GM21825 (cell line): ENCODE data around the gene KRT3.

Experiments
- ATAC-seq: cut with Tn5 transposase; IDR thresholded peaks from one replicate; pipeline ENCODE4 v1.9.1; 2021; ENCODE audit warnings: mild to moderate bottlenecking, moderate library complexity; ENCODE audit not compliant: unreplicated experiment

Gene KRT3

GRCh38 chr12:52814710-52815155 is 18.8 kb upstream of the KRT3 start:
- ATAC-seq = no peak

DNA sequence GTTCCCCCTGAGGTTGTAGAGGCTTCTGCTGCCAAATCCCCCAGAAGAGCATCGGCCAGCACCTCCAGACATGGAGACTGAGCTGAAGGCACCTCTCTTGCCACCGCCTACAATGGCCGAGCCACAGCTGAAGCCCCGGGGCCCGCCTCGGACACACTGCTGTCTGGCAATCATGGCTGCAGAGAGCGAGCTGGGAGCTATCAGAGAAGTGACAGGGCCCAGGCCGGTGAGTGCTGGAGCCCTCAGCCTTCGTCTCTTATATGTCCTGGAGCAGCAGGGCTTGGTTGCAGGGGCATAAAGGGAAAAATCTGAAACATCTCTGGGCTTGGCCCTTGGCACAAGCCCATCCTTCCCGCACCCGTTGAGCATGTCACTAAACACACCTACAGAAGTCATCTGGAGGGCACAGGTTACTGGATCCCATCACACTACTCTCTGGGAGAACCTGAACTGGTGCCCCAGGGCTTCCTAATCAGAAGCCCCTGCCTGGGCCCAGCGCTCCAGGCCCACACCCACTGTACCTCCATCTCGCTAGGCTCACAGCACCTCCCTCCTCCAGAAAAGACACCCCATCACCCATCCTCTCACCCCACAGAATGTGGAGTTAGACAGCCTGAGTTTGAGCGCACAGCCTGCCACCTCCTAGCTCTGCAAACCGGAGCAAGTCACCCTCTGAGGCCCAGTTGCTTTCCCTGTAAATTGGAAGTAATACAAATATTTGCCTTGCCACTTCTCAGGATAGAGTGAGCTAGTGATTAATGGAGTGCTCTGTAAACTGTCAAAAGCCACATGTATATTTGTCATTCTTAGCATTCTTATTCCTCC is 18.2 kb upstream of the KRT3 start, which contains the start of gene KRT4:
Gene KRT4, minus strand, starts transcription at position 232 of the 825 bp plus-strand sequence. Its CDS starts 58 bp downstream, at position 174.
- no peak for ATAC-seq

GRCh38 chr12:52813203-52813819 is 17.4 kb upstream of the KRT3 start:
- no peak for ATAC-seq

DNA sequence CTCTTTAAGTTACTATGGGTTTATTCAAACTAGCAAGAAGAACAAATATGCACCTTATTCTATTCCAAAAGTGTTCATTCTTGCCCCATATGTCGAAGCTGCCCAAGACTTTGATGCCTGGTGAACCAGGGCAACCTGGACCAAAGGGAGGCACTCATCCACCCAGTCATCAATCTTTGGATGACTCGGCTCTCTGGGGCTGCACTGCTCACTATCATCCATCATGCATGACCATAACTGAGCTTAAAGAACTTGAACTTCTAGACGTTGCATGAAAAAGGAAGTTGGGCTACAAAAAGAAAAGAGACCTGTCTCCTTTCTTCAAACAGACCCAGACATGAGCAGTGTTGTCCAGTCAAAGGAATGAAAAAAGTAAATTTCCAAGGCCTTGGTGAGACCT is 16.8 kb upstream of the KRT3 start:
- ATAC-seq = no peak

GRCh38 chr12:52812073-52812400 is 16.1 kb upstream of the KRT3 start:
- no peak for ATAC-seq

GRCh38 chr12:52811191-52812072 is 15.5 kb upstream of the KRT3 start:
- ATAC-seq = no peak

DNA sequence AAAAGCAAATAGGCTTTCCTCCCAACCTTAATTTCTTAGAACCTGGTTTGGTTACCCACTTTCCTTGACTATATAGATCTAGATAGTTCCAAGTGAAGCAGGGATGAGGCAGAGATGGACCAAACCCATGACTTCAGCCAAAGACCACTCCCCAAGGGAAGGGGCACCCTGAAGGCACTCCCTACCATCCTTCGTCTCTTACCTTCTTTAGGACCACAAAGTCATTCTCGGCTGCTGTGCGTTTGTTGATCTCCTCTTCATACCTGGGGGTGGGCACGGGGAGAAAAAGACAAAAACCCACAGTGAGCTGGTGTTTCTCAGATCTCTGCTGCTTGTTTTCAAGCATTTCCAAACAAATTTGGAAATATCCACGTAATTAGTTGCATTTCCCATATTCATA is 14.6 kb upstream of the KRT3 start:
- no peak for ATAC-seq

- ATAC-seq = no peak
Observed at GRCh38 chr12:52809166-52809565, 13.2 kb upstream of the KRT3 start.

DNA sequence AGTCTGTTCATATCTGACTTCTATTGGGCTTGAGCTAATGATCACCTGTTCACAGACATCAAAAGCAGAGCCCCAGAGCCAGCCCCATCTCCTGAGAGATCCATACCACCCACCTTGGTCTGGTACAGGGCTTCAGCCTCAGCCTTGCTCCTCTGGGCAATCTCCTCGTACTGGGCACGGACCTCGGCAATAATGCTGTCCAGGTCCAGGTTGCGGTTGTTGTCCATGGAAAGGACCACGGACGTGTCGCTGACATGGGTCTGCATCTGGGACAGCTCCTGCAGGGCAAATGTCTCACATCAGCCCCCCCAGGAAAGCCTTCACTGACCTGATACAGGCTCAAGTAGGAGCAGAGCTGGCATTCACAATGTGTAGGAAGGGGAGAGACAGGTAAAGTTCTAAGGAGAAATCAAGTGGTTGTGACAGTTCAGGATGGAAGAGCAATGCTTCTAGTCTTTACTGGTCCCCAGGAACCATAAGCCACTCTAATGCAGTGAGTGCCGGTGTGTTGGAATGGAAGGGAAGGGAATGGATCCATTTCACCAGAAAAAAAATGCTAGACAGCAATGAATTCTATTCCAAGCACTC is 12.8 kb upstream of the KRT3 start:
- no peak for ATAC-seq

- no peak for ATAC-seq
Observed at GRCh38 chr12:52807544-52808470, 11.9 kb upstream of the KRT3 start.

GRCh38 chr12:52806821-52807543 is 11.1 kb upstream of the KRT3 start:
- no peak for ATAC-seq

GRCh38 chr12:52806169-52806811 is 10.4 kb upstream of the KRT3 start:
- ATAC-seq = no peak

DNA sequence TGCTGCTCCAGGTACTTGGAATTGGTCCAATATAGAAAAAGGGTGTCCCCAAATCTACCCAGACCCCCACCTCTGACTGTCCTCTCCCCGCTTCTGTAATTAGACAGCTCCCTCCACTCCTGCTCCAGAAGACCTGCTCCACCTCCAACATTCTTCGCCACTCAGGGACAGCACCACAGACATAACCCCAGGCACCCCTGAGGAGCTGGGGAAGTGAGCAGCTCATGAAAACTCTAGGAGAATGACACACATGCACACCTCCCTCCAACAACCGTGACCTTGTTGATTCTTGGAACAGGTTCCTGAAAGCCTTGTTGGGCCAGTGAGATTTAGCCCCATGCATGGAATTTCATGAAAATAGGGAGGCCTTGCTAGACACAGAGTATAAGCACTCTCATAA is 9.8 kb upstream of the KRT3 start:
- ATAC-seq = no peak

GRCh38 chr12:52805000-52805399 is 9.1 kb upstream of the KRT3 start:
- ATAC-seq = no peak

DNA sequence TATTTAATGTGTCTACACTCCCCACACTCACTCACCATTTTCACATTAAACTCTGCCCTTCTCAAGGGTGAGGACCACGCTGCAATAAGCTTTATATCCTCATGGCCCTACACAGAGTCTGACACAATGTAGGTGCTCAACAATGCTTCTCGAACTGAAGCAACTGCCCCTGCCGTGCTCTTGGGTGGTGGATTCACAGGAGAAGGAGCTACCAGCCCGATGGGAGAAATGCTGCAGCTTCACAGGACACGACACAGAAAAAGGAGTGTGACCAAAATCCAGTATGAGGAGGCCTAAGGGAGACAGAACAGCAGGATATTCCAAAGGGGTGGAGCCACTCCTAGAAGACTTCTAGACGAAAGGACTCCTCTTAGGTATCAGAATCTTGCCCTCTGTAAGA is 6.5 kb upstream of the KRT3 start:
- no peak for ATAC-seq

GRCh38 chr12:52801773-52802172 is 5.9 kb upstream of the KRT3 start:
- ATAC-seq = no peak

DNA sequence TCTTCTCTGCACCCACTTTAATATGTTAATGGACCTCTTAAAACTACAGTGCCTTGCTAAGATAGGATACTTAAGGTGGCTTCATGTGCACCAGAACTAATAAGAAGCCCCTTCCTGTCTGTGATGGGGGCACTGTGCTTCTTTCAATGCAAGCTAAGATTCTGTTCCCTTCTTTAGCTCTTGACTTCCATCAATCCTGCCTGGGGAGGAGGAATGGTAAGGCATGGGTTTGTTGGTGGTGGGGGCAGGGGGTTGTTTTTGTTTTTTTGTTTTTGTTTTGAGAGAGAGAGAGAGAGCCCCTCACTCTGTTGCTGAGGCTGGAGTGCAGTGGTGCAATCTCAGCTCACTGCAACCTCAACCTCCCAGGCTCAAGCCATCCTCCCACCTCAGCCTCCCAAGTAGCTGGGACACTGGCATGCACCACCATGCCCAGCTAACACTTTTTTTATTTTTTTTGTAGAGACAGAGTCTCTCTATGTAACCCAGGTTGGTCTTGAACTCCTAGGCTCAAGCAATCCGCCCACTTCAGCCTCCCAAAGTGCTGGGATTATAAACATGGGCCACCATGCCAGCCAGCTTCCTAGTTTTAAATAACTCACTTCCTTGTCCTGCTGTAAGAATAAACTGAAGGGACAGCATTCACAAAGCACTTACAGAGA is 4.5 kb upstream of the KRT3 start:
- no peak for ATAC-seq

- ATAC-seq = no peak
Observed at GRCh38 chr12:52799505-52800211, 3.7 kb upstream of the KRT3 start.
